Measurements from ENCODE around the gene SLC35C1.

Gene SLC35C1

DNA sequence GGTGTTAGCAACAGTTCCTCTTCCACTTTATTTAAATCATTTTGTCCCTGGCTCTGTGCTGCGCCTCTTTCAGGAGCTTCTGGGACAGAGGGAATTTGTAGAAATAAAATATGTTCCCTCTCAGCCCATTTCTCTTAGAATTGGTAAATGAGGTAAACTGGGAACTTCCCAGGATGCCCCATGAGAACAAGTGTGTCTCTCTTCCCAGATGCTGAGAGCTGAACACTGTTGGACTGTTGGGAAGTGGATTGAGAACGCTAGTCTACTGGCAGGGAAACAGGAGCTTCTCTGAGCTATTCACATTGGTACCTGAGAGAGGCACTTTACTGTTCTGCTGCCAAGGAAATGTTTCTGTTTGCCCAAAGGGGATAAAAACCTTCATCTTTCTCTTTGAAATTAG lies 46.3 kb downstream of the SLC35C1 start:
- Histone ChIP-seq H3K9me3 (ENCODE audit: insufficient read depth, low read depth, low read length) (no peaks in the 10 kb centered on the region), H3K9ac (ENCODE audit: low read depth, low read length) (no peak overlapping the region), H3K4me3 (ENCODE audit: low read length) (no peak overlapping the region), H3K27me3 (ENCODE audit: insufficient read depth, low read length) (peaks cover 21% of the 10 kb centered on the region), H3K36me3 (ENCODE audit: insufficient read depth, low read depth, low read length) (no peaks in the 10 kb centered on the region; the same call in 1 of the 2 replicates), H3K27ac (ENCODE audit: low read length) (no peak overlapping the region), H3K4me1 (ENCODE audit: insufficient read depth, low read length) (peaks cover 43% of the 10 kb centered on the region)

DNA sequence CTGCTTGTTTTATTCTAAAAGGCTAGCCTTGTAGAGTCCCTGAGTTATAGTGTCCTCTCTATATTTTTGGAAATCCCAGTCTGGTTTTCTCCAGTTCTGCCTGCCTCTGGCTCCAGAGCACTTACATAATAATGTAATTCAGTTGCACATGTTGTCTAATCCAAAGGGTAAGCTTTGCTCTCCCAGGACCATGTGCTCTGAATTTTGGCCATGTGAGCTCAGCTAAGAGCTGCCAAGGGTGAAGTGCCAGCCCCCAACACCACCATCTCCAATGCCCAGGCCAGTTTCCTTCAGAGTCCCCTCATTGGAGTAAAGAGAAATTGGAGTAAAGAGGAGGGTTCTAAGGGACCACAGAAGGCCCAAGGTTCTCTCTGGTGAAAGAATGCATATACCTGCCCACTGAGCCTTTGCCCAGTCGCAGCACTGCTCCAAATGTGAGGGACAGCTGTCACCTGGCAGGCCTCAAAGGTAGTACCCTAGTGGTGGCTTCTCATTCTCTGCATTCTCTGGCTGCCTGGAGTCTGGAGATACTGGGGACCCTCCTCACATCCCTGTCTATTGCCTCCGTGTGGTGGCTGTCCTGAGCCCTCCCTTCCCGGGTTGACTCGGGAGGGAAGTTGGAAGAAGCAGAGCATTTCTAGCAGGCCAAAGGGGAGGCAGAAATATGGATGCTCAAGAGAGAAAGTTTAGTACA lies 47.2 kb downstream of the SLC35C1 start:
- Histone ChIP-seq H3K9ac (ENCODE audit: low read depth, low read length) (no peak overlapping the region), H3K9me3 (ENCODE audit: insufficient read depth, low read depth, low read length) (no peaks in the 10 kb centered on the region), H3K36me3 (ENCODE audit: insufficient read depth, low read depth, low read length) (peaks cover 5% of the 10 kb centered on the region), H3K4me1 (ENCODE audit: insufficient read depth, low read length) (peaks cover 43% of the 10 kb centered on the region), H3K27ac (ENCODE audit: low read length) (no peak overlapping the region), H3K27me3 (ENCODE audit: insufficient read depth, low read length) (peaks cover 13% of the 10 kb centered on the region), H3K4me3 (ENCODE audit: low read length) (peak overlapping the region; percentile 31; the same call in 1 of the 2 replicates)

DNA sequence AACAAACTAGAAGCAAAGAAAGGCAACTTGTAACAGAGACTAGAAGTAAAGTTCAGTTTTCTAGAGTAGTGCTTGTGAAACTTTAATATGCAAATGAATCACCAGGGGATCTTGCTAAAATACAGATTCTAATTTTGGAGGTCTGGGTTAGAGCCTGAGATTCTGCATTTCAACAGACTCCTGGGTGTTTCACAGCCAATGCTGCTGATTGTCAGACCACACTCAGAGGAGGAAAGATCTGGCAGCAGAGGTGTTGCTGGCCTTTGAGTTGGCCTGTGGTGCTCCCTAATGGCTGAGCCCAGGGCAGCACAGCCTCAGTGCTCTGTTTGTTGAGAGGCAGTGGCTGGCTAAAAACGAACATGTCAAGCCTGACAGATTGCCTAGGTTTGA lies 47.8 kb downstream of the SLC35C1 start:
- H3K36me3 ChIP-seq (ENCODE audit: insufficient read depth, low read depth, low read length) = peaks cover 9% of the 10 kb centered on the region
- H3K4me3 ChIP-seq (ENCODE audit: low read length) = peak overlapping the region; percentile 31; the same call in 1 of the 2 replicates
- H3K9me3 ChIP-seq (ENCODE audit: insufficient read depth, low read depth, low read length) = no peaks in the 10 kb centered on the region
- no peak overlapping the region for H3K9ac ChIP-seq (ENCODE audit: low read depth, low read length)
- no peak overlapping the region for H3K27ac ChIP-seq (ENCODE audit: low read length)
- H3K27me3 ChIP-seq (ENCODE audit: insufficient read depth, low read length) = peaks cover 13% of the 10 kb centered on the region
- peaks cover 43% of the 10 kb centered on the region for H3K4me1 ChIP-seq (ENCODE audit: insufficient read depth, low read length)

GRCh38 chr11:45853332-45854219 lies 48.6 kb downstream of the SLC35C1 start:
- Histone ChIP-seq H3K4me3 (ENCODE audit: low read length) (no peak overlapping the region), H3K9ac (ENCODE audit: low read depth, low read length) (no peak overlapping the region), H3K9me3 (ENCODE audit: insufficient read depth, low read depth, low read length) (no peaks in the 10 kb centered on the region), H3K27me3 (ENCODE audit: insufficient read depth, low read length) (peaks cover 7% of the 10 kb centered on the region), H3K36me3 (ENCODE audit: insufficient read depth, low read depth, low read length) (peaks cover 14% of the 10 kb centered on the region), H3K4me1 (ENCODE audit: insufficient read depth, low read length) (peaks cover 40% of the 10 kb centered on the region), H3K27ac (ENCODE audit: low read length) (no peak overlapping the region)

DNA sequence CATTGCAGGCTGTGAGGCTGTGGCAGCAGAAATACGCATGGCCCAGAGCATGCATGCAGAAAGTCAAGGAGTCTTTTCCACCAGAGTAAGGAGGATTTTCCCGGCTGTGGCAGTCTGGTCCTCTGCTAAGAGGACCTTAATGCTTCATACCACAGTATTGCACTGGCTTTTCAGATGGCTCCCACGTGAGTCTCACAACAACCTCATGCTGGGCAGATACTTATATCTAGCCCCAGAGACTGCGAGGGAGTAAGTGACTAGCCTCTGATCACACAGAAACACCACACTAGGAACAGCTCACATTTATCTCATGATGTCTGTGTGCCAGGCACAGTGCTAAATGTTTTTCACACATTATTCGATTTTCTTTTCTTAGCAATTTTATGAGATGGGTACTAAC lies 50.4 kb downstream of the SLC35C1 start:
- no peak overlapping the region for H3K27ac ChIP-seq (ENCODE audit: low read length)
- H3K4me1 ChIP-seq (ENCODE audit: insufficient read depth, low read length) = peaks cover 43% of the 10 kb centered on the region

DNA sequence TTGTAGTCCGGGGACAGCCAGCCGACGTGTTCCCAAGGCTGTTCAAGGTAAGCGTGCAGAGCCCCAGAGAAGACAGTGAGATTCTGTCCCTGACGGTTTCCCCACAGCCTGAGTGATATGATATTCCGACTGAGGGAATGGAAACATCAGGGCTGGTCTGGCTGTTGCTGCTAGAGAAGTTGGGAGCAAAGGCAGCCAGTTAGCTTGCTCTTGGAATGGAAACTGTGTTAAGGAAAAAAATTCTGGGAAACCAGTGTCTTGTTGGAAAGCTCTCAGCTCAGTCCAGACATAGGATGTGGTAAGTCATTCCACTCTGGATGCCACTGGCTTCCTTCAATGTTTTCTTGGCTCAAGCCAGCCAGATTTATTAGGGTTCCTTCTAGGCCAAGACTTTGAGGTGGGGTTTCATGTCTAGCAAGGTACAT lies 51.1 kb downstream of the SLC35C1 start:
- H3K27me3 ChIP-seq (ENCODE audit: insufficient read depth, low read length) = no peaks in the 10 kb centered on the region
- peaks cover 43% of the 10 kb centered on the region for H3K4me1 ChIP-seq (ENCODE audit: insufficient read depth, low read length)
- no peaks in the 10 kb centered on the region for H3K9me3 ChIP-seq (ENCODE audit: insufficient read depth, low read depth, low read length)
- peaks cover 26% of the 10 kb centered on the region for H3K36me3 ChIP-seq (ENCODE audit: insufficient read depth, low read depth, low read length)
- H3K27ac ChIP-seq (ENCODE audit: low read length) = no peak overlapping the region
- no peak overlapping the region for H3K4me3 ChIP-seq (ENCODE audit: low read length)
- 0 out of 2 replicates have a peak overlapping the region, but pooled peaks have one; percentile 37 for H3K9ac ChIP-seq (ENCODE audit: low read depth, low read length)

More for the DNA sequence above, 50.4 kb downstream of the SLC35C1 start:
- peaks cover 19% of the 10 kb centered on the region for H3K36me3 ChIP-seq (ENCODE audit: insufficient read depth, low read depth, low read length)
- H3K9ac ChIP-seq (ENCODE audit: low read depth, low read length) = peak overlapping the region; percentile 37; the same call in 1 of the 2 replicates
- H3K27me3 ChIP-seq (ENCODE audit: insufficient read depth, low read length) = no peaks in the 10 kb centered on the region
- H3K4me3 ChIP-seq (ENCODE audit: low read length) = peak overlapping the region; percentile 34; the same call in 1 of the 2 replicates
- no peaks in the 10 kb centered on the region for H3K9me3 ChIP-seq (ENCODE audit: insufficient read depth, low read depth, low read length)

GRCh38 chr11:45857961-45858474 lies 53.1 kb downstream of the SLC35C1 start:
- no peak overlapping the region for H3K4me3 ChIP-seq (ENCODE audit: low read length)
- peaks cover 46% of the 10 kb centered on the region for H3K36me3 ChIP-seq (ENCODE audit: insufficient read depth, low read depth, low read length)
- no peaks in the 10 kb centered on the region for H3K9me3 ChIP-seq (ENCODE audit: insufficient read depth, low read depth, low read length)
- H3K27me3 ChIP-seq (ENCODE audit: insufficient read depth, low read length) = no peaks in the 10 kb centered on the region
- H3K9ac ChIP-seq (ENCODE audit: low read depth, low read length) = no peak overlapping the region
- H3K4me1 ChIP-seq (ENCODE audit: insufficient read depth, low read length) = peaks cover 32% of the 10 kb centered on the region
- H3K27ac ChIP-seq (ENCODE audit: low read length) = no peak overlapping the region

GRCh38 chr11:45858751-45859398 lies 53.9 kb downstream of the SLC35C1 start:
- Histone ChIP-seq H3K9me3 (ENCODE audit: insufficient read depth, low read depth, low read length) (no peaks in the 10 kb centered on the region), H3K36me3 (ENCODE audit: insufficient read depth, low read depth, low read length) (peaks cover 54% of the 10 kb centered on the region), H3K9ac (ENCODE audit: low read depth, low read length) (no peak overlapping the region; the same call in 1 of the 2 replicates), H3K4me1 (ENCODE audit: insufficient read depth, low read length) (peaks cover 23% of the 10 kb centered on the region), H3K27me3 (ENCODE audit: insufficient read depth, low read length) (no peaks in the 10 kb centered on the region), H3K27ac (ENCODE audit: low read length) (no peak overlapping the region), H3K4me3 (ENCODE audit: low read length) (no peak overlapping the region)

DNA sequence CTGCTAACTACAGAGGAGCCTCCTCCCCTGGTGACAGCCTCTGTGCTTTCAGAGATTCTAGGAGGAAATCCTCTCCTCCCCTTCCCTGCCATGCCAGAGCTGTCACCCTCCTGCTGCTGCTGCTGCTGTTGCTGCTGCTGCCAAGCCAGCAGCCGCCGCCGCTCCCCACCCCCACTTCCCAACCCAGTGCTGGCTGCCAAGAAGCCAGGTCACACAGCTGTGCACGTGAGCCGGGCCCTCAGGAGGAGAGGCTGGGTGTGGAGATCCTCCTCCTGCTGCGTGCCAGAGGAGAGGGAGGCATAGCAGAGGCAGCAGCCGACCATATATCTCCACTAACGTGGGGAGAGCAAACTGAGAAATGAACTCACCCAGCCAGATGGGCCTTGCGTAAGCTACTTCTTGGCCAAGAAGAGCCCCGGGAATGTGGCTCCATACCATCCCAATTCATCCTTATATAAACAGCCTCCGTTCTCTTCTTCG lies 54.8 kb downstream of the SLC35C1 start:
- Histone ChIP-seq H3K27ac (ENCODE audit: low read length) (no peak overlapping the region), H3K9me3 (ENCODE audit: insufficient read depth, low read depth, low read length) (no peaks in the 10 kb centered on the region), H3K27me3 (ENCODE audit: insufficient read depth, low read length) (no peaks in the 10 kb centered on the region), H3K36me3 (ENCODE audit: insufficient read depth, low read depth, low read length) (peaks cover 55% of the 10 kb centered on the region), H3K9ac (ENCODE audit: low read depth, low read length) (no peak overlapping the region), H3K4me1 (ENCODE audit: insufficient read depth, low read length) (peaks cover 20% of the 10 kb centered on the region), H3K4me3 (ENCODE audit: low read length) (no peak overlapping the region)

GRCh38 chr11:45860348-45860747 lies 55.4 kb downstream of the SLC35C1 start:
- no peak overlapping the region for H3K27ac ChIP-seq (ENCODE audit: low read length)

More at GRCh38 chr11:45860348-45860747, 55.4 kb downstream of the SLC35C1 start:
- Histone ChIP-seq H3K4me1 (ENCODE audit: insufficient read depth, low read length) (peaks cover 13% of the 10 kb centered on the region), H3K36me3 (ENCODE audit: insufficient read depth, low read depth, low read length) (peaks cover 55% of the 10 kb centered on the region), H3K27me3 (ENCODE audit: insufficient read depth, low read length) (no peaks in the 10 kb centered on the region), H3K9me3 (ENCODE audit: insufficient read depth, low read depth, low read length) (no peaks in the 10 kb centered on the region), H3K4me3 (ENCODE audit: low read length) (no peak overlapping the region), H3K9ac (ENCODE audit: low read depth, low read length) (no peak overlapping the region)

Data from iPS-20b (cell line).